Osteocyte (in vitro differentiated cells): ENCODE measurements around the gene DCDC2B. TPM values are rescaled to one million over a fixed set of nuclear protein-coding genes. Genes with fewer than 3 reads are reported as not detected.
"Not testable (repeated sequence)": the region's sequence is repeated elsewhere in the genome, so short reads cannot be mapped to it uniquely, and the experiment has no call there.

Experiments used
- DNase-seq: peaks from one replicate; pipeline ENCODE4 v3.0.0; 2021; ENCODE audit warnings: mixed read lengths; ENCODE audit not compliant: unreplicated experiment; ENCODE audit errors: extremely low spot score
- H3K27ac Mint-ChIP-seq: one replicate; pipeline ENCODE4 v1.8.0; 2021; ENCODE audit warnings: mild to moderate bottlenecking, mixed read lengths; ENCODE audit not compliant: unreplicated experiment
- H3K27me3 Mint-ChIP-seq: one replicate; pipeline ENCODE4 v1.8.0; 2021; ENCODE audit warnings: mixed read lengths; ENCODE audit not compliant: unreplicated experiment
- H3K36me3 Mint-ChIP-seq: one replicate; pipeline ENCODE4 v1.8.0; 2021; ENCODE audit warnings: mixed read lengths; ENCODE audit not compliant: unreplicated experiment
- H3K4me1 Mint-ChIP-seq: one replicate; pipeline ENCODE4 v1.8.0; 2021; ENCODE audit warnings: mixed read lengths; ENCODE audit not compliant: unreplicated experiment
- H3K4me3 Mint-ChIP-seq: one replicate; pipeline ENCODE4 v1.8.0; 2021; ENCODE audit warnings: mild to moderate bottlenecking, moderate library complexity, mixed read lengths; ENCODE audit not compliant: unreplicated experiment
- H3K9me3 Mint-ChIP-seq: one replicate; pipeline ENCODE4 v1.8.0; 2021; ENCODE audit warnings: mixed read lengths; ENCODE audit not compliant: unreplicated experiment
- long read RNA-seq: library from polyadenylated mRNA; unstranded; transcript quantifications from one replicate; pipeline ENCODE4 v2.0.0, GENCODE V29; 2021
- total RNA-seq: library from RNA; stranded (reverse); gene quantifications from 2 replicates; pipeline ENCODE4 v1.2.1, GENCODE V29; 2021
- TF ChIP-seq, protein P1 (sequence below): fragments of 200-600 bp; sonication (generic); IDR thresholded peaks from 2 replicates; pipeline ENCODE4 v1.5.0; 2021; ENCODE audit warnings: antibody characterized with exemption, mild to moderate bottlenecking, moderate library complexity

DCDC2B gene
- not detected in 2 replicates for total RNA-seq
- long read RNA-seq, partial matches to known transcripts: 0 of 1 reads
- long read RNA-seq, other reads (novel, unspliced or antisense): 1 of 1 reads

- H3K27ac Mint-ChIP-seq: peak within 1 kb of the TSS; percentile 32
- no peak for DNase-seq
- H3K4me3 Mint-ChIP-seq: no peak within 1 kb of the TSS
- H3K4me1 Mint-ChIP-seq: peaks cover 12% of the 10 kb centered on the region
- H3K36me3 Mint-ChIP-seq: no peaks in the 10 kb centered on the region
- TF ChIP-seq, protein P1, sequence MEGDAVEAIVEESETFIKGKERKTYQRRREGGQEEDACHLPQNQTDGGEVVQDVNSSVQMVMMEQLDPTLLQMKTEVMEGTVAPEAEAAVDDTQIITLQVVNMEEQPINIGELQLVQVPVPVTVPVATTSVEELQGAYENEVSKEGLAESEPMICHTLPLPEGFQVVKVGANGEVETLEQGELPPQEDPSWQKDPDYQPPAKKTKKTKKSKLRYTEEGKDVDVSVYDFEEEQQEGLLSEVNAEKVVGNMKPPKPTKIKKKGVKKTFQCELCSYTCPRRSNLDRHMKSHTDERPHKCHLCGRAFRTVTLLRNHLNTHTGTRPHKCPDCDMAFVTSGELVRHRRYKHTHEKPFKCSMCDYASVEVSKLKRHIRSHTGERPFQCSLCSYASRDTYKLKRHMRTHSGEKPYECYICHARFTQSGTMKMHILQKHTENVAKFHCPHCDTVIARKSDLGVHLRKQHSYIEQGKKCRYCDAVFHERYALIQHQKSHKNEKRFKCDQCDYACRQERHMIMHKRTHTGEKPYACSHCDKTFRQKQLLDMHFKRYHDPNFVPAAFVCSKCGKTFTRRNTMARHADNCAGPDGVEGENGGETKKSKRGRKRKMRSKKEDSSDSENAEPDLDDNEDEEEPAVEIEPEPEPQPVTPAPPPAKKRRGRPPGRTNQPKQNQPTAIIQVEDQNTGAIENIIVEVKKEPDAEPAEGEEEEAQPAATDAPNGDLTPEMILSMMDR: no peak
- no peaks in the 10 kb centered on the region for H3K27me3 Mint-ChIP-seq
- no peaks in the 10 kb centered on the region for H3K9me3 Mint-ChIP-seq
Measured at GRCh38 chr1:32208891-32209328, at the start of gene DCDC2B. Gene DCDC2B (plus strand): TSS chr1:32209089. CDS start chr1:32209094, 5 bp downstream.

DNA sequence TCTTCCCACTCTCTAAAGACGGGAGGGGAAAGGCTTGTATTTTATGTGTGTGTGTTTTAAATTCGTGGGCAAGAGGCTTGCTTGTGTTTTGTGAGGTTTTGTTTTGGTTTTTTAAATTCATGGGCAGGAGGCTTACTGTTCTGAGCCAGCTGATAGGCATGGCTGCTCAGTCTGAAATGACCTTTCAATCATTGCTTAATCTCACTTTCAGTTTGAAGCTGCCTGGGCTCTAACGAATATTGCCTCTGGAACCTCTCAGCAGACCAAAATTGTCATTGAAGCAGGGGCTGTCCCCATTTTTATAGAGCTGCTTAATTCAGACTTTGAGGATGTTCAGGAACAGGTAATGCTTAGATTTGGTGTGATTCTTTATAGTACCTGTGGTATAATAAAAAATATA is 49.7 kb upstream of the DCDC2B start:
- H3K27me3 Mint-ChIP-seq: no peaks in the 10 kb centered on the region
- no peaks in the 10 kb centered on the region for H3K9me3 Mint-ChIP-seq
- no peak overlapping the region for H3K27ac Mint-ChIP-seq
- H3K4me1 Mint-ChIP-seq: no peaks in the 10 kb centered on the region
- H3K4me3 Mint-ChIP-seq: no peak overlapping the region
- H3K36me3 Mint-ChIP-seq: peaks cover 49% of the 10 kb centered on the region
- no peak for DNase-seq
- TF ChIP-seq, protein P1: no peak

DNA sequence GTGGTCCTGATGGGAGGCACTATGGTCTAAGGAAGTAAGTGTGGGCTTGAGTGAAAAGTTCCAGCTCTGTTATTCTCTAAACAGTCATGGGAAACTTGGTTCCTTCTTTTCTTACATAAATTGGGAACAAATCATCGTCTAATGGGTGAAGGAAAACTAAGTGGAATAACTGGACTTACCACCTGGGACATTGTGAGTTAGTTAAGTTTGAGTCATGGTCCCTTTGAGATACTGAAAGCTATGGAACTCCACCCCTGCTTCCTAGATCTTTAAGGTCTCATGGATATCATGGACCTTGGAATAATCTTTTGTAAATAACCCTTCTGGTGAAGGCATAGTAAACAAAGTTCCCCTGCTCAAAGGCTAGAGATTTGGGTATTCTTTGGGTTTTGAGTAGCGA is 45.5 kb upstream of the DCDC2B start:
- peaks cover 42% of the 10 kb centered on the region for H3K36me3 Mint-ChIP-seq
- no peaks in the 10 kb centered on the region for H3K4me1 Mint-ChIP-seq
- no peaks in the 10 kb centered on the region for H3K9me3 Mint-ChIP-seq
- no peak overlapping the region for H3K27ac Mint-ChIP-seq
- no peak overlapping the region for H3K4me3 Mint-ChIP-seq
- no peaks in the 10 kb centered on the region for H3K27me3 Mint-ChIP-seq
- no peak for DNase-seq
- TF ChIP-seq, protein P1: no peak

GRCh38 chr1:32165633-32166032 is 43.3 kb upstream of the DCDC2B start:
- H3K36me3 Mint-ChIP-seq: peaks cover 45% of the 10 kb centered on the region
- H3K27ac Mint-ChIP-seq, H3K27me3 Mint-ChIP-seq, H3K4me3 Mint-ChIP-seq, H3K9me3 Mint-ChIP-seq, H3K4me1 Mint-ChIP-seq, DNase-seq: not testable (repeated sequence)

DNA sequence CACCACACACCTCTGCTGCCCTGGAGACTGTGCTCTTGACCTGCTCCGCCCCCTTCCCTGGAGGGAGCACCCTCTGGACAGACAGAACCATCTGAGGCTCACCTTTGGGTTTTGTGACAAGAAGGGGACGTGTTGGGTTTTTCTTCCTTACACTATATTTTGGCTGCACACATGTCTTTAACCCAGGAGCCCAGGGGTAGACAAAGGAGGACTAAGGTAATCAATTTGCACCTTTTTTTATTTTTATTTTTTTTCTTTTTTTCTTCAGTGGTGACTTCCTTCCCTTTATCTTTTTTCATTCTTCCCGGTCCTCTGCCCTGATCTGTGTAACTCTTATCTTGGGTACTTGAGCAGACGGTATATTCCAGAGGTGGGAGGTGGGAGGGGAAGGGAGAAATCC is 37.9 kb upstream of the DCDC2B start:
- Mint-ChIP-seq H3K27me3 (no peaks in the 10 kb centered on the region), H3K4me1 (no peaks in the 10 kb centered on the region), H3K9me3 (no peaks in the 10 kb centered on the region), H3K27ac (no peak overlapping the region), H3K36me3 (peaks cover 42% of the 10 kb centered on the region), H3K4me3 (no peak overlapping the region)
- DNase-seq: no peak
- TF ChIP-seq, protein P1: no peak
